GM19035 (cell line): Measurements from ENCODE around the gene PHF21A.
"Not testable (repeated sequence)": the region's sequence is repeated elsewhere in the genome, so short reads cannot be mapped to it uniquely, and the experiment has no call there.

Experiments
- ATAC-seq: cut with Tn5 transposase; IDR thresholded peaks from one replicate; pipeline ENCODE4 v1.9.1; 2021; ENCODE audit not compliant: unreplicated experiment

PHF21A gene

GRCh38 chr11:45906096-45906682, 215.1 kb downstream of the PHF21A start:
- ATAC-seq: no peak

GRCh38 chr11:45905576-45905975, 215.7 kb downstream of the PHF21A start:
- not testable (repeated sequence) for ATAC-seq

DNA sequence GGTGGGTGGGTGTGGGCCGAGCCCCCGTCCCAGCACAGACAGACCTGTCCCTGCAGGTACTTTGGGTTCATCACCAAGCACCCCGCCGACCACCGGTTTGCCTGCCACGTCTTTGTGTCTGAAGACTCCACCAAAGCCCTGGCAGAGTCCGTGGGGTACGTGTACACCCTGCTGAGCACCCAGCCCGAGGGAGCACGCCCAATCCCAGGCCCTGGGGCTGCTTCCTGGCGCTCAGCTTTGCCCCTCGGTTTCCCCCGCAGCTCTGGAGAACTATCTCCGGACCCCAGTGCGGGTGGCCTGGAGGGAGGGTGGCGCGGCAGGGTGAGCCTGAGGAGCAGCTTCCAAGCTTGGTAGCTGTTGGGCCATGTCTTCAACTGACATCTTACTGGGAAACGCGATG, 216.2 kb downstream of the PHF21A start:
- ATAC-seq: no peak

- ATAC-seq: no peak
Measured at GRCh38 chr11:45904309-45904915, 216.8 kb downstream of the PHF21A start.

GRCh38 chr11:45902452-45903380, 218.5 kb downstream of the PHF21A start:
- ATAC-seq: no peak

DNA sequence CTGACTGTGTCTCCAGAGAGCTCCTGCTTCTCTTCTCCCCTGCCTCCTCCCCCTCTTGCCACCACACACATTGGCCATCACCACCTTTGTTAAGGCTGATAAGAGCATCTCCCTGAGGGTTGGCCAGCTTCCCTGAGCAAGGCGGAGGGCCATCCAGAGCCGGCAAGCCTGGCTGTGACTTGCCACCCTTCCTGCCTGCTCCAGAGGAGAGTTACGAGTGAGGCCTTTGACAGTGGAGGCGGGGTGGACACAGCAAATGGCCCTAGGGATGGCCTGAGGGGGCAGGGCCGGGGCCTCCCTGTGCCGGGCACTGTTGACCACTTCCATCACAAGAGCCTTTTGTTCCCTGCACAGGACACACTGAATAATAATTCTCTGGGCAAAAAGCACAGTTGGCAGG, 219.6 kb downstream of the PHF21A start:
- no peak for ATAC-seq

DNA sequence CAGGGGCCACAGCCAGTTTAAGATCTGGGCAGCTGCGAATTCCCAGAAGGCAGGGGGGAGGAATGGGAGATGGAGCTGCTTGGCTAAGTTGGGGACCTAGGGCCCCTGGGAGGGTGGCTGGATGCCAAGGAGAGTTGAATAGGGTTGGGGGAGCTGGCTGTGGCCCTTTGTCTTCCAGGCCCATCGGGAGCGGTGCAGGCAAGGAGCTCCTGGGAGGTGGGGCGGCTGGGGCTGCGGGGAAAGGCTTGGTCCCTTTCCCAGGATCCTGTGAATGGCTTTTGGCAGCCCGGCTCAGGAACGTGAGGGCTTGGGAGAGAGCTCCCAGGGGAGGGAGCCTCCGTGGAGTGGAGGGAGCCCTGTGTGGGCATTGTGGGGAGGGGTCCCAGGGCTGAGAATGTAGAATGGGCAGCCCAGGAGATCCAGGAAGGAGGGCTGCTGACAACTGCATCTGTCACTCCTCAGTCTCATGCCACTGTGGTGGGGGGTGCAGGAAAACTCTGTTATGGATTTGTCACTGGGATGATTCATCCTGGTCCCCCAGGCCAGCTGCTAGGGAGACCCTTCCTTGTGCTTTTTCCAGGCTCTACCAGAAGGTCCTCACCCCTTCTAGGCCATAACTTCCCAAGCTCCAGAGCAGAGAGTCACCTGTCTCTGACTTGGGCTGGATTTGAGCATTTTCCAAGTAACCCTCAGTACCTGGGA, 220.2 kb downstream of the PHF21A start:
- ATAC-seq: no peak

DNA sequence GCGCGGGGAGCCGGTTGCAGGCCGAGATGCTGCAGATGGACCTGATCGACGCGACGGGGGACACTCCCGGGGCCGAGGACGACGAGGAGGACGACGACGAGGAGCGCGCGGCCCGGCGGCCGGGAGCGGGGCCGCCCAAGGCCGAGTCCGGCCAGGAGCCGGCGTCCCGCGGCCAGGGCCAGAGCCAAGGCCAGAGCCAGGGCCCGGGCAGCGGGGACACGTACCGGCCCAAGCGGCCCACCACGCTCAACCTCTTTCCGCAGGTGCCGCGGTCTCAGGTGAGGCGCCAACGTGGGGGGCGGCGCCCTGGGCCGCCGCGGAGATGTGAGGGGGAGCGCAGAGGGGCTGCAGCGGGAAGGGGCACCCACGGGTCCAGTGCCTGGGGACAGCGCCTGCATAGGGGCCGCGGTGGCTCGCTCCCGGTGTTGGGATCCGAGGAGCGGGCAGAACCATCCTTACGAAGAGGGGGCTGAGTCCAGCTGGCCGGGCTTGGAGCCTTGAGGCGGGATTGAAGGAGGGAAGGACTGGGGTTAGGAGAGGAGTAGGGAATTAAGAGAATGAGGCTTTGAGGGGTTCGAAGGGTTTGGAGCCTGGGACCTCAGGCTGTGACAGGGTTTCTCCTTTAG, 221.0 kb downstream of the PHF21A start:
- ATAC-seq: peak; percentile 18

DNA sequence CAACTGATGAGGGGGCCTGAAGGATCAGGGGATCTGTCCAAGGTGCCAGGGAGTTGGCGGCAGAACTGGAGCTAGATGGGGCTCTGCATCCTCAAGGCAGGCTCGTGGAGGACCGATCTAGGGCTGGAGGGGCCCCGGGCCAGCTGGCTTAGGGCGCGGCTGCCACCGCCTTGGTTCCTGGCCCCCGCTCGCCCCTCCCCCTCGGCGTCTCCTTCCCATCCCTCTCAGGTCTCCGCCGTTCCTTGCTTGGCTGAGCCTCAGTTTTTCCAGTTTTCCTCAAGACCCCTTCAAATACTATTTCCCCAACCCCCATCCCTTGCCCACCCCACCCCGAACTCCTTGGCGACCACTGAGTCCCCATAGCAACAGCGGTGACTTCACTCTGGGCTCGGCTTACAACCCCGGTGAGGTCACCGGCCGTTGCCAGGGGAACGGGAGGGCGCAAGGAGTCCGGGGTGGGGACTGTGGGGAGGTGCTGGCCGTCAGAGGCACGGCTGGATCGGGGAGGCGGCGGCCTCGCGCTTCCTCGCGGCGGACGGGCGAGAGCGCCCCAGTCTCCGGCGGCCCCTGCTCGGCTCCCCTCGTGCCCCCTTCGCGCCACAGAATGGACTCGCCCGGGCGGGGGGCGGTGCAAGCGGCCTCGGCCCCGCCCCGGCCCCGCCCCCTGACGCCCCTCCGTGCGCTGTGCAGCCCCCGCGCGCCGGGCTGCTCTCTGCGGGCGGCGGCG, 221.6 kb downstream of the PHF21A start:
- peak; percentile 70 for ATAC-seq

- no peak for ATAC-seq
Measured at GRCh38 chr11:45899086-45899447, 222.2 kb downstream of the PHF21A start.

GRCh38 chr11:45897556-45897955, 223.7 kb downstream of the PHF21A start:
- no peak for ATAC-seq

- no peak for ATAC-seq
Measured at GRCh38 chr11:45896422-45896984, 224.8 kb downstream of the PHF21A start.

GRCh38 chr11:45895553-45896259, 225.5 kb downstream of the PHF21A start:
- no peak for ATAC-seq

- ATAC-seq: no peak
Measured at GRCh38 chr11:45894555-45895247, 226.6 kb downstream of the PHF21A start.

DNA sequence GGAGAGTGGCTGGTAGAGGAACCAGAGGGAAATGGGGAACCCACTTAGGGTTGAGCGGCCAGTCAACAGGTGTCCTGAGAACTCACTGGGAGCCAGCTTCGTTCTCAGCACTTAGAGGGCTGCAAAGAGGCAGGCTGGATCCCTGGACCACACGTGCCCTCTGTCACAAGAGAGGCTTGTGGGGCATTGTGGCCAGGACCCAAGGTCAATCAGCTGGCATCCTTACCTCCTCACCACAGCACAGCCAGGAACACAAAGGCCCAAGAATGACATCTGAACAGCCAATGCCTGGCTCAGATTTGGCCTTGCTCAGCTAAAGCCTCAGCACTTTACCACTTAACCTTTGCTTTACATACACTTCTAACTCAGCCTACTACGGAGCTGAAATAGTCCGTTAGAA, 228.4 kb downstream of the PHF21A start:
- ATAC-seq: no peak

GRCh38 chr11:45890886-45891550, 230.2 kb downstream of the PHF21A start:
- no peak for ATAC-seq

DNA sequence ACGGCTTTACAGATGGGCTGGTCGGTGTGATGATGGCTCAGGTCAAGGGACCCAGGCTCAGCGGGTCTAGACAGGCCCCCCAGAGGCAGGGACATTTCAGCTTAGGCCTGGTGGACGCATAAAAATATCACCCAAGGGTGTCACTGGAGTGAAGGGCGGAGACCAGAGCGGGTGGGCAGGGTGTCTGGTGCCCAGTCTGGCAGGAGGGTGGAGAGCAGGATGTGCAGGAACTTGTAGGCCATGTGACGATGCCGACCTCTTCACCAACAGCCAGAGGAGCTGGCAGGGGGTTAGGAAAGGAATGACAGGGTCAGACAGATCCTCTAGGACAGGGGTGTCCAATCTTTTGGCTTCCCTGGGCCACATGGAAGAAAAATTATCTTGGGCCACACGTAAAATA, 231.3 kb downstream of the PHF21A start:
- no peak for ATAC-seq

DNA sequence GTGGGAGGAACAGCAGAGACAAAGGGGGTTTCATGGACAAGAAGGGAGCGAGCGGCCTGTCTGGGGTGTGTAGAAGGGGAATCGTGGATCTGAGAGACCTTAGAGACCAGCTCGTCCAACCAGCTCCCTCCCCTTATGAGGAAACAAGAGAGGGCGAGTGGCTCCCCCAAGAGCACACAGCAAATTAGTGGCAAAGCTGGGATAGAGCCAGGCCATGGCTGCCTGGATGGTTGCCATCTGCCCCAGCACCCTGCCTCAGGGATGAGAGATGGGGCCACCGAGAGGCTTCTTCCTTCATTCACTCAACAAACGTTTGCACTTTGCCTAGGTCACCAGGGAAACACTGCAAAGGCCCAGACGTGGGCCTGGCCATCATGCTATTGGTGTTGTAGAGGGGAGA, 231.7 kb downstream of the PHF21A start:
- ATAC-seq: no peak
